Hematopoietic multipotent progenitor cell (in vitro differentiated cells): ENCODE results near the gene TCF4. TPM values are rescaled to one million over a fixed set of nuclear protein-coding genes. Genes with fewer than 3 reads are reported as not detected.

Source experiments
- DNase-seq, 3 donors: peaks; one replicate each; pipeline ENCODE4 v3.0.0-alpha.2; 2011 to 2015; ENCODE audit warnings: low read depth in 2 of 3, low spot score in 2 of 3
- total RNA-seq: library from RNA; depleted of rRNA; stranded (reverse); fragments of >200 nt; gene quantifications from one replicate; pipeline ENCODE4 v1.2.3, GENCODE V29; 2012

Gene TCF4
- total RNA-seq, 1 donor, result 127 TPM

DNA sequence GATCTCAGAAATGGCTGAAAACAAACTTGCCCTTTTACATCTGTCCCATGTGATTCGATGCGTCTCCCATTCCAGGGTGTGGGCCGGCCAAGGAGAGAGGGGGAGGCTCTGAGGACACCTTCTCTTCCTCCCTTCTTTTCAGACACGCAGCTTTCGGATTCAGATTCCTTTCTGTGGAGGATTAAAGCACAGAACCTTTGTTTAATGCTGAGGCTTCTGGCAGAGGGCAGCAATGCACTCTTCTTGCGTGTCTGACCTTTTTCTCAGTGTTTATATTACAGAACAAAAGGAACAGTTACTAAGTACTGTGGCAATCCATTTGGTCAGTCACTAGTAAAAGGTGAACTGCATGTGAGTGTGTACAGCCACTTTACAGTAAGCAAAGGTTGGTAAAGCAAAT lies 359.8 kb downstream of the TCF4 start:
- no peak for DNase-seq

DNA sequence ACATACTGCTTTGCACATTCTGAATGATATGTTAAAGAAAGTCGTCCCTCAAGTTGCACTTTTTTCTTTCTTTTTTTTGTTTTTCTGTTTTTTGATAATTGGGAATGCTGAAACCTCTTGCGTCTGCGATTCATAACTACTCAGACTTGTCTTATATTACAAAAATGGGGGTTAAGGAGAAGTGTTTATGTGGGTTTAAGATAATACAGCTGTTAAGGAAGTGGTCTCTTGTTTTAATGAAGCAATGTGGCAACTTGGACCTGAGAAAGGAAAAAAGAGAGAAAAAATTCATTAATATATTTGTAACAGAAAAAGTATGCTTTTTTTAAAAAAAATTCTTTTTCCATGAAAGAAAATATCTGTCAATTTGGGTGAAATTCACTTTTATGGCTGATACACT lies 360.2 kb downstream of the TCF4 start:
- peak in 1 of 3 donors; percentile 26 for DNase-seq

DNA sequence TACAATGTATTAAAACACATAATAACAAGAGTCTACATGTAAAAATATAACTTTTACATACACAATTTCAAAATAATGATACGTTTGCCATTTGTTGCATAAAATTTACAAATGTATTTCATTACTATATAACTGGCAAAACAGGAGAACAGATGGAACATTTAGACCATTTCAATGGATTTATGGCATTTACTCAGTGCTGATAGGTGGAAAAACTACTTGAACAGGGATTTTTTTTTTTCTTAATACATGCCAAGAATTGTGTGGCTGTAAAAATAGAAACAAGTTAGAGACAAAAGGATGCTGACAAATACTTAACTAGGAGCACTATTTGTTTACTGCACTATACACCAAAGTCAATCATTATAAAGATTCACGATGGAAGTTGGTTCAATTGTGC lies 361.9 kb downstream of the TCF4 start:
- DNase-seq, result no peak

- DNase-seq, result no peak
Observed at GRCh38 chr18:55224086-55224625, 363.8 kb downstream of the TCF4 start.

DNA sequence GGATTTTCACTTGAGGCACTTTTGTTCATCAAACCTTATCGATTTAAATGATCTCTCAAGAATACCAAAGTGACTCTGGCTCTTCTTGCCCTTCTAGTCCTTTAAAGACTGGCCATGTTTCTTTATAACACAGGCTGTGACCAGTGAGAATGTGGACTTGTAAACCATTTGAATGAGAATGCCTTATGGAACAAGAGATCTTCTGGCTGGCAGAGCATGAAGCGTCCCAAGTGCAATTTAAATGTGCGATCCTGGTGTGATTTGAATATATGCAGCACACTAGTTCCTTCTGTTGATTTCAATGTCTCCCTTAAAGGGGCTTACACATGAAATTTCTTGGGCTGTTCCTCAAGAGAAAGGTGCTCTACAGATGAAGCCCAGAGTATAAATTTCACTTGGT lies 366.4 kb downstream of the TCF4 start:
- DNase-seq, result no peak

DNA sequence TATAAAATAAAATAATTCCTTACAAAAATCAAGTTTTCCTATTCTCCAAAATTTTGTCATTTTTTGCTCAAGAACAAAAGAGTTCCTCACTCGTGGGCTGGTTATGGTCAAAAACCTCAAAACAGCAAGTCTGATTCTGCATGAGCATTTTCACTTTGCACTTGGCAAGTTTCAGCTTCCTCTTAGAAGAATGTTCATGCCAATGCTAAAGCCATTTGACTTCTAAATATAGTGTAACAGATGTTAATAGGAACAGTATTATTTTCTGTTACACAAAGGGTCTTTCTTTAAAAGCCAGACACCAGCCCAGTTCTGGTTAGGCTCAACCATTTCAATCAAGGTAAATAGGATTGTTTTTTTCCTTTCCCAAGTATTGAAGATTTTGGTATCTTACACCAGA lies 367.5 kb downstream of the TCF4 start:
- peak in 1 of 3 donors; percentile 49 for DNase-seq

DNA sequence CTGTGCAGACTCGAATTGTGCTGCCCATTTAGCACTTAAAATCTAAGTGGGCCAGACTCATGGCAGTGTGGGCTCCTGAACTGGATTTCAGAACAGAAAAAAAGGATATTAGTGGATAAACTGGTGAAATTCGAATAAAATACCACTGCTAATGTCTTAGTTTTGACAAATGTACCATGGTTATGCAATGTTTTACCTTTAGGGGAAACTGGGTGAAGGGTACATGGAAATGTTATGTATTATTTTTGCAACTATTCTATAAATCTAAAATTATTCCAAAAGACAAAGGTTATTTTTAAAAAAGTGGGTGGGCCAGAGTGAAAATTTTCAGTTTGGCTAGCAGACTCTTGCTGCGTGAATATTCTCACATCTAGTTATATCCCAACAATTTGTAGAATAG lies 368.2 kb downstream of the TCF4 start:
- DNase-seq, result no peak

DNA sequence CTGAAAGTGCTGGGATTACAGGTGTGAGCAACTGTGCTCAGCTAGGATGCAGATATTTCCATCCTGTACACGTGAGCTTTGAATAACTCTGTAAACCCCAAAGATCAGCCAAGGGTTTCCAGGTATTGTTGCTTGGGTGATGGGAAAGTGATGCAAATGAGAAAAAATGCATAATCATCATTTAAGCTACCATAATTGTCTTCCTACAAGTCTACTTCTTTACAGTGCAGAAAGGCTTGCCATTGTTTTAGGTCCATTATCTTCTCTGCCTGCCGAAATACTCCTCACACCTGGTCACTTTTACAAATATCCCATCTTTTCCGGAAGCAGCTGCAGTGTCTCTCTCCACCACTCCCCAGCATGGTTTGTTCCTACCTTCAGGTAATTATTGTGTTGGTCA lies 368.9 kb downstream of the TCF4 start:
- DNase-seq, result no peak

GRCh38 chr18:55214969-55215368 lies 373.0 kb downstream of the TCF4 start:
- no peak for DNase-seq

DNA sequence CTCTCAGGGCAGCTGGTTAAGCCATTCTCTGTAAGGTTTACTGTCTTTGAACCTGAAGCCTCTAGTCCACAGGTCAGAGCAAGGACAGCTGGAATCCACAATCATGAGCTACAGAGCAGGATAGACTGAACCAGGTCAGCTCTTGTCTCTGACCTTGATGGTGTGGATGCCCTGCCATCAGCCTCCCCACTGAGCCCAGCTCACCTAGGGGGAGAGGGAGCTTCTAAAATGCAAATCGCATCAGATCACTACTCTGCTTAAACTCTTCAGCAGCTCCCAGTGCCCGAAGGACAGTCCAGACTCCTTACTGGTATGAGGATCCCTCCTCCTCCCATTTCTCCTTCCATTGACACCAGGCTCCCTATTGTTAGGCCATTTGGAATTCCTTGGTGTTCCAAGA lies 373.5 kb downstream of the TCF4 start:
- no peak for DNase-seq

DNA sequence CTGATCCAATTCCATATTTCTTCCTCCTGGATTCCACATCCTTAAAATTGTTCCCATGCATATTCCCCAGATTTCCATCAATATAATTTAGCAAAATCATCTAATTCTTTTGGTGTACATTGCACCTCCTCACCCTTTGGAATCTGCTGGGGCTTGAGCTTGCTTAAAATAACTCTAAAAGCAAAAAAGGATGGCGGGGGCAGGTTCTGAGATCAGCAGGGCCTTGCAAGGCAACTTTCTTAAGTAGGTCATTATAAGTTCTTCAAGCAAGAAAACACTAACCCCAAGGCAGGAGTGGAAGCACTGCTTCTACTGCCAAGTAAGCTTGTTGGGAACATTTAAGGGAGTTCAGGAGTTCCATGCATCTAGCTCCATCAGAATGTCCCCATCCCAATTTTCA lies 374.4 kb downstream of the TCF4 start:
- DNase-seq, result no peak

- no peak for DNase-seq
Observed at GRCh38 chr18:55206927-55207326, 381.1 kb downstream of the TCF4 start.

DNA sequence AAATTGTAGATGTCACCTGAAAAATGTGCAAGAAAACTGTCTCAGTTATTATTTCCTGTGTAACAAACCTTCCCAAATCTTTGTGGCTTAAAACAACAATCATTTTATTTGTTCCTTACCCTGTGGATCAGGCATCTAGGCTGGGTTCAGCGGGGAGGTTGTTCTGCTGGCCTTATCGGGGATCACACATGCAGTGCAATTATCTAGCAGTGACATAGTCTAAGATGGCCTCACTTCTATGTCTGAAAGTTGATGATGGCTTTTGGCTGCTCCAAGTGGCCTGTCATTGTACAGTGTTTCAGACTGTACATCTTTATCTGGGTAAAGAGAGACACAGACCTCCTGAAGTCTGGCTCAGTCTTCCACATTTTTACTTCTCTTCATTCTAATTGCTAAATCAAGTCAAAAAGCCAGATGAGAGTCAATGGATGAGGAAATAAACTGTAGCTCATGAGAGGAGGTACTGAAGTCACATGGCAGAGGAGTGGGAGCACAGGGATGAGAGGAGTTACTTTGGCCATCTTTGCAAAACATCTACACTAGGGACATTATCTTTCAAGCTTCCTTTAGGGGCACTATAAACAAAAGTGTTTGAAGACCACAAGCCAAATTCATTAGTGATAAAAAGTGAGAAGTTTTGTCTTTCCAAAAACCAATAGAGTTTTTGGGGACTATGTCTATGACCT lies 385.6 kb downstream of the TCF4 start:
- no peak for DNase-seq

DNA sequence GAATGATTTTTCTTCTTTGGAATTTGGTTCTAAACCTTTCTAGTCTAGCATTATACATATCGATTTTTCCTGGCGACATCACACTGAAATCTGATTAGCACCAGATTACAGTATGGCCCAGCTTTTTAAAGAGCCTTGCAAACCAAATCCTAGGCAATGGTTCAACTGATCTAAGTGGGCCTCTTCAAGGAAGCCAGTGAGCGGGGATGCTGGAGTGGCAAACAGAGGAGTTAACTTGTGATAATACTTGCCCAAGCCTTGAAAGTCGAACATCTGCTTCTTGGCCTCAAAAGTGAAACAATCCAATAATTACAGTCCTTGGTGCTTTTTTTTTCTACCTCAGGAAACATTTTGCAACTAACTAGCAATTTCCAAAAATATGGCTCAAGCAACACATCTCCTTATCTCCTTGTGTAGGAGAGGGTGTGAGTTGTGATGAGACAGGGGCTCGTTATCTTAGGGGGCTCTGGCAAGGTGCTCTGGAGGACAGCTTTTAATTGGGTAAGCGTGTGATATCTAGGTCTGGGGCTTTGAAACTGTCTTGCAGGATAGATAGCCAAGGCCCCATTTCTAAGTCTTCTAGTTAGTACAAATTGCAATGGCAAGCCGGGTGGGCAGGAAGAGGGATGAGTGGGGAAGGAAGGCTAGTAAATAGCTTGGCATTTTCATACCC lies 388.6 kb downstream of the TCF4 start:
- DNase-seq, result no peak

DNA sequence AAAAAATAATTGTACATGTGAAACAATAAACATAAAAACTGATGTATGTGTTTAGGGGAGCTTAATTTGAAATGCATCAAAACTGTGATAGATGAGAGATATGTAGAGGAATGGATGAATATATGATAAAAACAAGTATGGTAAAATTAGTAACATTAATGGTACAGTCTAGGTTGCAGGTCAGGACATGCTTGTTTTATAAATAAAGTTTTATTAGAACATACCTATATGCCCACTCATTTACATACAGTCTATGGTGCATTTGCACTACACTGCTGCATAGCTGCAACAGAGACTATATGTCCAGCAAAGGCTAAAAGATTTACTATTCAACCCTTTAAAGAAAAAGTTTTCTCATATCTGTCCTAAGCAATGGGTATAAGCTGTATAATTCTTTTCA lies 392.1 kb downstream of the TCF4 start:
- DNase-seq, result no peak

- DNase-seq, result no peak
Observed at GRCh38 chr18:55189972-55190371, 398.0 kb downstream of the TCF4 start.

DNA sequence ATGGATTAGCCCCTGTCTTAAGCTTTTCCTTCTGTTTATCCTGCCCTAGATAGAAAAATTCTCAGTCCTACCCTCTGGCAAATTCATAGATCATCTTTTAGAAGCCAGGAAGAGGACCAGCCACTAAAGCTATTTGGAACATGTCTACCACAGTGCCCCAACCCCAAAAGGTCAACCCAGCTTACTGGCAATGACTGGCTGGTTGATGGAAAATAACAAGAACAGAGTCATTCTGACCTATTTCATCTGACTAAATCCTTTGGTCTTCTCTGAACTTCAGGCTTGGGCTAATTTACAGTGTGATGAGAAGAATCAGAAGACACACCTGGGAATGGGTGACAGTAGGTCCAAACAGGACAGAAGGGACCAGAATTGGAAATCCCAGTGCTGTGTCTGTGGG lies 401.4 kb downstream of the TCF4 start:
- DNase-seq, result no peak

DNA sequence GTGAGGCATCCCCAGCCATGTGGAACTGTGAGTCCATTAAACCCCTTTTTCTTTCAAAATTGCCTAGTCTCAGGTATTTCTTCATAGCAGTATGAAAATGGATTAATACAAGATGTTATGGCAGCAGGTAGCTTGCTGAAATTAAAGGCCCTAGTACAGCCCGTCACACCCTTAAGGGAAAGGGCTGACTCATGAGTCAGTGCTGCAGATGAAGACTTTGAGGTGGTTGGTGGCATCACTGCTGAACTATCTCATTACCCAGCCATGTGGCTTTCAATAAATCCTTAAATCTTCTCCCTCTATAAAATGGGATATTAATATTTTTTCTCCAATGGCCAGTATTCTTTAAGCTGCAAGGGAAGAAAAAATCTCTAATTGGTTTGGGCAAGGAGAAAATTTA lies 402.6 kb downstream of the TCF4 start:
- no peak for DNase-seq

DNA sequence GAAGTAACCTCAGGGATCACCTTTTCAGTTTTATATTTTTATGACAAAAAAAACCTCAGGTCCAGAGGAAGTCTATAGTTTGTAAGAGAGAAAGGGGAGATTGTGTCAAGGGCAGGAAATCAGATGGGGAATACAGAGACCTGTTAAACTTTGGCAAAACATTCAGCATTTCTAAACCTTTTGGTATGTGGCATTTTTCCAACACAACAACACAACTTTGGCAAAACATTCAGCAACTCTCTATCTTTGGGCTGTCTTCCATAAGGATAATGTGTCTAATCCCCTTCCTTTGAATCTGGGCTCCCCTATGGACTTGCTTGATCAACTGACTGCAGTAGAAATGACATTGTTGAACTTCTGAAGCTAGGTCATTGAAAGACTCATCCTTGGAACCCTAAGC lies 408.2 kb downstream of the TCF4 start:
- DNase-seq, result no peak

GRCh38 chr18:55179425-55179824 lies 408.6 kb downstream of the TCF4 start:
- DNase-seq, result no peak

DNA sequence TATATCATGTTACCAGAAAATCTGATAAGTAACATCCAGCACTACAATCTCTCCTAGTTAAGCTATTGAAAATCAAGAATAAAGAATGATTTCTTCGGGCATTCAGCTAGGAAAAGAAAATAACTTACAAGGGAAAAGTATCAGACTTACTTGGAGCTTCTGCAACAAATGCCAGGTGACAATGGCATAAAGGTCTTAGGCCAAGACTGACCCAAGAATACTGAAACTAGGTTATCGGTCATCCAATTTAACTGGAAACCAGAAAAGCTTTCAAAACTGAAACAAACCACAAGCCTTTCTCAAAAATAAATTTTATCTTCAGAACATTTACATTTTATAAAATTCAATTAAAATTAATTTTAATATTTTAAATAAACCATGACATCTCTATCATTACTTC lies 414.7 kb downstream of the TCF4 start:
- DNase-seq, result no peak
